ENCODE results near the gene SLC25A21.
"Not testable (repeated sequence)": the region's sequence is repeated elsewhere in the genome, so short reads cannot be mapped to it uniquely, and the experiment has no call there.

DNA sequence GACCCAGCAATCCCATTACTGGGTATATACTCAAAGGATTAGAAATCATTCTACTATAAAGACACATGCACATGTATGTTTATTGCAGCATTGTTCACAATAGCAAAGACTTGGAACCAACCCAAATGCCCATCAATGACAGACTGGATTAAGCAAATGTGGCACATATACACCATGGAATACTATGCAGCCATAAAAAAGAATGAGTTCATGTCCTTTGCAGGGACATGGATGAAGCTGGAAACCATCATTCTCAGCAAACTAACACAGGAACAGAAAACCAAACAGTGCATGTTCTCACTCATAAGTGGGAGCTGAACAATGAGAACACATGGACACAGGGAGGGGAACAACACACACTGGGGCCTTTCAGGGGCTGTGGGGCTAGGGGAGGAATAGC, 310.2 kb downstream of the SLC25A21 start:
- TF ChIP-seq CTCF (IDR thresholded peaks at IDR 0.05); POLR2AphosphoS5 (IDR thresholded peaks at IDR 0.05); EP300 (IDR thresholded peaks at IDR 0.05; ENCODE audit: low read depth); POLR2A (IDR thresholded peaks at IDR 0.05): not testable (repeated sequence)
